HUES48 (cell line): ENCODE measurements around the gene YTHDC1.

Source experiments
- H3K27ac ChIP-seq: one replicate; pipeline ENCODE4 v1.7.0; 2013; ENCODE audit warnings: low read depth, low read length, inconsistent platforms
- H3K27me3 ChIP-seq: 2 replicates; pipeline ENCODE4 v1.6.1; 2013; ENCODE audit warnings: mild to moderate bottlenecking, low read length; ENCODE audit not compliant: control insufficient read depth, insufficient read depth
- H3K36me3 ChIP-seq: 2 replicates; pipeline ENCODE4 v1.6.1; 2013; ENCODE audit warnings: low read length; ENCODE audit not compliant: control insufficient read depth, insufficient read depth
- H3K4me1 ChIP-seq: 2 replicates; pipeline ENCODE4 v1.6.1; 2013; ENCODE audit warnings: mild to moderate bottlenecking, low read length; ENCODE audit not compliant: control insufficient read depth, insufficient read depth
- H3K4me3 ChIP-seq: 2 replicates; pipeline ENCODE4 v1.5.1; 2013; ENCODE audit warnings: mild to moderate bottlenecking, low read depth, low read length
- H3K9ac ChIP-seq: 2 replicates; pipeline ENCODE4 v1.6.1; 2013; ENCODE audit warnings: mild to moderate bottlenecking, low read depth, low read length, moderate library complexity
- H3K9me3 ChIP-seq: 2 replicates; pipeline ENCODE4 v1.6.1; 2013; ENCODE audit warnings: low read length; ENCODE audit not compliant: control insufficient read depth, insufficient read depth

Gene YTHDC1

DNA sequence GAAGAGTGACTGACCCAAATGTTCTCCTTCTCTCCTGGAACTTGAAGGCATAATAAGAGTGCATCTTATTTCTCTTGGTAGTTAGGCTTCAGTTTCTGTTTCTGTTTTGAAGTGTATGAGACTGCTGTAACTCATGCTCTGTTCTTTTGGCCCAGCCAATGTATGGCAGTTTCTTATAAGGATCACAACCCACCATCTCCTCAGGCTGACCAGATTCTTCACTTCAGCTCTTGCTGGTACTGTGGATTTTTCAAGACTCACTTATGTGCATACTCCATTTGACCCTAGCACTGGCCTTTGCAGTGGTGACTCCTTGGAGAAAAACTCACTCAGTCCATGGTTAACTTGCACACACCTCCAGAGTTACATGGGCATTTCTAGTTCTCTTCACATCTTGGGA lies 9.6 kb upstream of the YTHDC1 start:
- Histone ChIP-seq H3K27ac (no peak overlapping the region), H3K9ac (no peak overlapping the region), H3K4me3 (no peak overlapping the region), H3K9me3 (no peaks in the 10 kb centered on the region), H3K4me1 (no peaks in the 10 kb centered on the region), H3K27me3 (no peaks in the 10 kb centered on the region), H3K36me3 (no peaks in the 10 kb centered on the region)

DNA sequence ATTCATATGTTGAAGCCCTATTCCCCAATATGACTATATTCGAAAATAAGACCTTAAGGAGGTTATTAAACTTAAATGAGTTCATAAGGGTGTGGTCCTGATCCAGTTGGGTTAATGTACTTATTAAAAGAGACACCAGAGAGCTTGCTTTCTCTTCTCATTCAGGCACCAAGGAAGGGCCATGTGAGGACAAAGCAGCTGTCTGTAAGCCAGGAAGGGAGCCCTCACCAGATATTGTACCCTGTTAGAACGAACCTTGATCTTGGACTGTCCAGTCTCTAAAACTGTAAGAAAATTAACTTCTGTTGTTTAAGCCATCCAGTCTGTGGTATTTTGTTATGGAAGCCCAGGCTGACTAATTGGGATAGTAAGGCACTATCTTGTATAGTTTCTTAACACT lies 9.1 kb upstream of the YTHDC1 start:
- no peaks in the 10 kb centered on the region for H3K4me1 ChIP-seq
- no peak overlapping the region for H3K4me3 ChIP-seq
- H3K27me3 ChIP-seq = no peaks in the 10 kb centered on the region
- H3K27ac ChIP-seq = no peak overlapping the region
- H3K9me3 ChIP-seq = no peaks in the 10 kb centered on the region
- no peaks in the 10 kb centered on the region for H3K36me3 ChIP-seq
- H3K9ac ChIP-seq = no peak overlapping the region

DNA sequence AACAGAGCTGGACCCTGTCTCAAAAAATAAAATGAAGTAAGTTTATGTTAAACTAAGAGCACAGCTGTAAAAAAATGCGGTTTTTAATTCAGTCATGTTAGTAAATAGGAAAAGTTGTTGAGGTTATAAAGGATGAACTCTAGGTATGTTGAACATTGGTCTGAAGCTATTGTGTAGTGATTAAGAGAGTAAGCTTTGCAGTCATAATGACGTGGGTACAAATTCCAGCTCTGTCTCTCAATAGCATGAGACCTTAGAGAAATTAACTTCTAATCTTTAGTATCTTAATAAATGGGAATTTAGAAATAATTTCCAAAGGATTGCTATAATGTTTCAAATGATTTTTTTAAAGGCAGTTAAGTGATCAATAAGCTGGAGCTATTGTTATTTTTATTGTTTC lies 2.9 kb upstream of the YTHDC1 start:
- Histone ChIP-seq H3K27me3 (no peaks in the 10 kb centered on the region), H3K9ac (no peak overlapping the region), H3K4me1 (peaks cover 4% of the 10 kb centered on the region; the same call in 1 of the 2 replicates), H3K4me3 (no peak overlapping the region), H3K9me3 (no peaks in the 10 kb centered on the region), H3K36me3 (no peaks in the 10 kb centered on the region), H3K27ac (no peak overlapping the region)

DNA sequence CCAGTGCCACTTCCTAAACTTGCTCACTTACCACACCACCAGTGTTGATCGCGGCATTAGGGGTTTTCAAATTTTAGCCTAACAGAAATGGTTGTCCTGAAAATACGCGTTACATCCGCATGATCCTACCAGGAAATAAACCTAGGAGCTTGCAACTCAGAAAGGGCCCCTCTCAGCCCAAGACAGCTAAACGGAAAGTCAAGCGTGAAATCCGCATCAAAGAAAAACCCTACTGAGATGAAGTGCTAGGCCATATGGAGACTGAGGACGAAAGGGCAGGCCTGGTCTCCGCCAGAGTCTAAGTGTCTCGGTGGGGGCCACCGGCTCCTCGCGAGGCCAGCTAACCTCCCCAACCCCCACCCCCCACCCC lies 626 bp downstream of the YTHDC1 start:
- Histone ChIP-seq H3K27ac (peak overlapping the region; percentile 97), H3K9ac (peak overlapping the region; percentile 99), H3K9me3 (no peaks in the 10 kb centered on the region), H3K4me1 (peaks cover 22% of the 10 kb centered on the region), H3K27me3 (no peaks in the 10 kb centered on the region), H3K36me3 (peaks cover 13% of the 10 kb centered on the region; the same call in 1 of the 2 replicates), H3K4me3 (peak overlapping the region; percentile 97)

DNA sequence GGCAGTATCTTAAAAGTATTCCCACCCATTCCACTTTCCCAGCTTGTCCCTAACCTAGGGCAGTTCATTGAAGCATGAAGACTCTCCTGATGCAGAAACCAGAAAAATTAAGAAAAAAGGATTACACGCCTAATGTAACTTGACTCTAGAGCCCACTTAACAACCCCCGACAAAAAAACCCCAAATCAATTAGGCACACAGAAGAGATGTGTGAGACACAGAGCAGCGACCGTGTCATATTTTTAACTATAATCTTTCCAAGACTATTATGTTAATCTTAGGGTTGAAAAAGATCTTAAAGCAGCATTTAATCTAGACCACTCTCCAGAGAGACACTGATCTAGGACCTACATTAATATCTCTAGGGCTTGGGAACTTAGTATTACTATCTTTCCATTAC lies 1.3 kb downstream of the YTHDC1 start:
- Histone ChIP-seq H3K9me3 (no peaks in the 10 kb centered on the region), H3K4me1 (peaks cover 24% of the 10 kb centered on the region), H3K4me3 (peak overlapping the region; percentile 97), H3K27me3 (no peaks in the 10 kb centered on the region), H3K27ac (peak overlapping the region; percentile 97), H3K9ac (peak overlapping the region; percentile 99), H3K36me3 (peaks cover 13% of the 10 kb centered on the region; the same call in 1 of the 2 replicates)

GRCh38 chr4:68347845-68348244 lies 2.0 kb downstream of the YTHDC1 start:
- Histone ChIP-seq H3K4me1 (peaks cover 26% of the 10 kb centered on the region), H3K27ac (peak overlapping the region; percentile 34), H3K36me3 (peaks cover 13% of the 10 kb centered on the region; the same call in 1 of the 2 replicates), H3K9me3 (no peaks in the 10 kb centered on the region), H3K27me3 (no peaks in the 10 kb centered on the region), H3K9ac (peak overlapping the region; percentile 99), H3K4me3 (peak overlapping the region; percentile 97)

GRCh38 chr4:68346461-68346860 lies 3.4 kb downstream of the YTHDC1 start:
- no peak overlapping the region for H3K27ac ChIP-seq
- peak overlapping the region; percentile 97 for H3K4me3 ChIP-seq
- no peaks in the 10 kb centered on the region for H3K27me3 ChIP-seq
- peaks cover 39% of the 10 kb centered on the region for H3K4me1 ChIP-seq
- H3K36me3 ChIP-seq = peaks cover 19% of the 10 kb centered on the region; the same call in 1 of the 2 replicates
- H3K9me3 ChIP-seq = no peaks in the 10 kb centered on the region
- H3K9ac ChIP-seq = no peak overlapping the region

DNA sequence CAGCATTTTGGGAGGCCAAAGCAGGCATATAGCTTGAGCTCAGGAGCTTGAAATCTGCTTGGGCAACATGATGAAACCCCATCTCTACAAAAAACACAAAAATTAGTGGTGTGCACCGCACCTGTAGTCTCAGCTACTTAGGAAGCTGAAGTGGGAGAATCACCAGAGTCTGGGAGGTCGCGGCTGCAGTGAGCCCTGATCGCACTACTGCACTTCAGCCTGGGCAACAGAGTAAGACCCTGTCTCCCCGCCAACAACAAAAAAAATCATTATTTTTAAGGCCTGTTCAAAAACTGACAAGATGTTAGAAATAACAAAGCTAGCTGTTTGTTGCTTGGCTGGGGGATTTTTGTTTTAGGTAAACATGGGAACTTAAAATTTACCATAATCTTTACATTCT lies 5.1 kb downstream of the YTHDC1 start:
- H3K4me1 ChIP-seq = peaks cover 48% of the 10 kb centered on the region
- H3K4me3 ChIP-seq = no peak overlapping the region
- peak overlapping the region; percentile 3 for H3K27ac ChIP-seq
- H3K9ac ChIP-seq = no peak overlapping the region
- peaks cover 19% of the 10 kb centered on the region; the same call in 1 of the 2 replicates for H3K36me3 ChIP-seq
- H3K9me3 ChIP-seq = no peaks in the 10 kb centered on the region
- H3K27me3 ChIP-seq = no peaks in the 10 kb centered on the region

DNA sequence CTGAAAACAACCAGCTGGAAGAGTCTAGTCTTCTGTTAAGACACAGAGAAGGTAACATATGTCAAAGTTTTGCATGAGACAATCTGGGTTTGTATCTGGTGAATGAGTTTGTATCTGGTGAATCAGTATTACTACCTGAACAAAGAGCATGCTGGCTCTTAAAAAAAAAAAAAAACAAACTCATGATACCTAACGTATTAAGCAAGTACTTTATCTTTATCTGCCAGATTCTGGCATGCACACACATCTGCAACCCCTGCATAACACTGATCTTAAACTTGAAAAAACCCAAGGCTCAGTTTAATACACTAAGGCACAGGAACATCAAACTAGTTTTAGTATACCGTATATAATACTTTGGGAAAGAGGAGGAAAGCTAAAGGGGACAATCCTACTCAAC lies 5.8 kb downstream of the YTHDC1 start:
- no peaks in the 10 kb centered on the region for H3K27me3 ChIP-seq
- H3K4me1 ChIP-seq = peaks cover 56% of the 10 kb centered on the region
- H3K9ac ChIP-seq = peak overlapping the region; percentile 29; the same call in 1 of the 2 replicates
- no peak overlapping the region for H3K4me3 ChIP-seq
- H3K27ac ChIP-seq = no peak overlapping the region
- H3K36me3 ChIP-seq = peaks cover 19% of the 10 kb centered on the region; the same call in 1 of the 2 replicates
- H3K9me3 ChIP-seq = no peaks in the 10 kb centered on the region

DNA sequence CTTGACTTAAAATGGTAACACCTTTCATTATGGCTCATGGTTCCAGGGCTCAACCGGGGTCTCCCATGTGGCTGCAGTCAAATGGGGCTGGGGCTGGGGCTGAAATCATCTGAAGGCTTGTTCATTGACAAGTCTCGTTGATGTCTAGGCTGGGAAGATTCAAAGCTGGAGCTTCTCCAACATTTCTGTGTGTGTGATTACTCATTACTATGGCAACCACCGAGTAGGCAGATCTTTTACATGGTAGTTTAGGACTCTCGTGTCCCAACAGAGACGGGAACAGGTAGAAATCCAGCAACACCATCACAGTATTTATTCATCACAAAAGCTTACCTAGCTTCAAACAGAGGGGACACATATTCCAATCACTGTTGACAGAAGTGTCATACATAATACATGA lies 7.8 kb downstream of the YTHDC1 start:
- Histone ChIP-seq H3K27ac (peak overlapping the region; percentile 32), H3K27me3 (no peaks in the 10 kb centered on the region), H3K4me3 (no peak overlapping the region), H3K9ac (no peak overlapping the region), H3K4me1 (peaks cover 57% of the 10 kb centered on the region), H3K9me3 (no peaks in the 10 kb centered on the region), H3K36me3 (peaks cover 31% of the 10 kb centered on the region)

GRCh38 chr4:68338625-68339024 lies 11.3 kb downstream of the YTHDC1 start:
- H3K36me3 ChIP-seq = peaks cover 54% of the 10 kb centered on the region
- peaks cover 42% of the 10 kb centered on the region for H3K4me1 ChIP-seq
- H3K9ac ChIP-seq = no peak overlapping the region
- H3K27me3 ChIP-seq = no peaks in the 10 kb centered on the region
- no peak overlapping the region for H3K4me3 ChIP-seq
- H3K9me3 ChIP-seq = no peaks in the 10 kb centered on the region
- H3K27ac ChIP-seq = peak overlapping the region; percentile 33

- peaks cover 65% of the 10 kb centered on the region for H3K36me3 ChIP-seq
- H3K27ac ChIP-seq = no peak overlapping the region
- peaks cover 37% of the 10 kb centered on the region for H3K4me1 ChIP-seq
- no peaks in the 10 kb centered on the region for H3K9me3 ChIP-seq
- no peak overlapping the region for H3K9ac ChIP-seq
- no peaks in the 10 kb centered on the region for H3K27me3 ChIP-seq
- no peak overlapping the region for H3K4me3 ChIP-seq
Observed at GRCh38 chr4:68337522-68337921, 12.4 kb downstream of the YTHDC1 start.
